Right lobe of liver (tissue), 6 donors: ENCODE results near the gene OR5K4. TPM values are rescaled to one million over a fixed set of nuclear protein-coding genes. Genes with fewer than 3 reads are reported as not detected.
"Not testable (repeated sequence)": the region's sequence is repeated elsewhere in the genome, so short reads cannot be mapped to it uniquely, and the experiment has no call there.

Experiments used
- ATAC-seq, 4 donors: fragments of 200-7000 bp; cut with Tn5 transposase; one replicate each; pipeline ENCODE4 v1.9.1; 2020; ENCODE audit warnings: mild to moderate bottlenecking in 4 of 4, moderate library complexity in 4 of 4
- DNase-seq, 3 donors: peaks; one replicate each; pipeline ENCODE4 v3.0.0-alpha.2; 2020
- H3K27ac ChIP-seq, 3 donors: fragments of 200-600 bp; one replicate each; pipeline ENCODE4 v1.8.0; 2022
- H3K27me3 ChIP-seq, 2 donors: fragments of 200-600 bp; one replicate each; pipeline ENCODE4 v1.8.0; 2022
- H3K36me3 ChIP-seq, 4 donors: fragments of 200-600 bp; sonication (generic) in 1 of 4; one replicate each; pipeline versions ENCODE4 v1.5.1 to v1.8.0; 2017 to 2022; ENCODE audit warnings: control low read depth in 1 of 4
- H3K4me1 ChIP-seq, 4 donors: fragments of 200-600 bp; sonication (generic) in 1 of 4; one replicate each; pipeline versions ENCODE4 v1.5.1 to v1.8.0; 2017 to 2022; ENCODE audit warnings: control low read depth in 1 of 4
- H3K4me3 ChIP-seq, 3 donors: fragments of 200-600 bp; one replicate each; pipeline ENCODE4 v1.8.0; 2022
- H3K9me3 ChIP-seq, 4 donors: fragments of 200-600 bp; sonication (generic) in 1 of 4; one replicate each; pipeline versions ENCODE4 v1.5.1 to v1.8.0; 2017 to 2022; ENCODE audit warnings: control low read depth in 1 of 4
- POLR2A ChIP-seq: fragments of 450-650 bp; IDR thresholded peaks from one replicate; pipeline ENCODE4 v1.6.1; 2017; ENCODE audit warnings: antibody characterized with exemption, mild to moderate bottlenecking
- WGBS: methylation state at CpG from one replicate; pipeline ENCODE4 v1.1.6; 2018; ENCODE audit warnings: low coverage, low lambda C conversion rate; ENCODE audit not compliant: insufficient coverage; ENCODE audit errors: missing lambda C conversion rate; 5-methylcytosine and 5-hydroxymethylcytosine counted together
- intact Hi-C, 2 donors: fragments of 100-400 bp; cut with DNase I; formaldehyde crosslinking; loops; one replicate each; pipeline versions ENCODE4 v1.11.2 to v1.14.1; 2022
- total RNA-seq, 6 experiments: library from RNA; depleted of rRNA in 2 of 6; stranded (reverse); fragments of >200 nt in 2 of 6; fragmentation: NEBNext Ultra II Directional in 3 of 6; extraction: Animal tissue kit (Norgen Biotek cat#: 25700) in 3 of 6; gene quantifications; one replicate each; pipeline versions ENCODE4 v1.1.0 to v1.2.4, GENCODE V29; 2016 to 2023
- TF ChIP-seq, protein P1 (sequence below), 4 donors: fragments of 200-600 bp in 3 of 4; fragments of 450-650 bp in 1 of 4; IDR thresholded peaks; one replicate each; pipeline versions ENCODE4 v1.5.1 to v1.8.0; 2016 to 2022; ENCODE audit warnings: antibody characterized with exemption in 4 of 4, mild to moderate bottlenecking in 2 of 4
- donor health status: DM: no; HTN: yes; CAD: no.
- donor health status: DM: no; HTN: no; CAD: no.
- donor health status: DM: no; HTN: no; CAD: no.
- donor health status: DM: no; HTN: yes; CAD: no.
- donor health status: DM: no; HTN: yes; CAD: no.

The OR5K4 gene
- total RNA-seq, 6 experiments from 2014 or later = not detected

DNA sequence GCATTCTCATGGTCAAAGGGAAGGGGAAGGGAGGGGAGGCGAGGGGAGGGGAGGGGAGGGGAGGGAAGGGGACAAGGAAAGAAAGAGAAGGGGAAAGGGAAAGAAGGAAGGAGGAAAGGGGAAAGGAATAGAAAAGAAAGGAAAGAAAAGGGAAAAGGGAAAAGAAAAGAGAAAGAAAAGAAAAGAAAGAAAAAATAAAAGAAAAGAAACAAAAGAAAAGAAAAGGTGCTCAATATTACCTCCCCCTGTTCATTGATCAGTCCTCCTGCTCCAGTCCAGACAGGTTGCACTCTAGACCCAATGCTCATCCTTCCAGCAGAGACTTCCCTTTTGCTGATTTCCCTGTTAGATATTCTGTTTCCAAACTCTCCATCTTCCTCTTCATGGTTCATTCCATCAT, 18.8 kb downstream of the OR5K4 start:
- Histone ChIP-seq H3K9me3 (no peaks in the 10 kb centered on the region), H3K4me3 (no peak overlapping the region), H3K27ac (no peak overlapping the region), H3K36me3 (no peaks in the 10 kb centered on the region), H3K27me3 (no peaks in the 10 kb centered on the region), H3K4me1 (no peaks in the 10 kb centered on the region)
- no peak for DNase-seq
- WGBS = 0% methylated on average over 1 of the region's 1 CpG
- TF ChIP-seq, protein P1, sequence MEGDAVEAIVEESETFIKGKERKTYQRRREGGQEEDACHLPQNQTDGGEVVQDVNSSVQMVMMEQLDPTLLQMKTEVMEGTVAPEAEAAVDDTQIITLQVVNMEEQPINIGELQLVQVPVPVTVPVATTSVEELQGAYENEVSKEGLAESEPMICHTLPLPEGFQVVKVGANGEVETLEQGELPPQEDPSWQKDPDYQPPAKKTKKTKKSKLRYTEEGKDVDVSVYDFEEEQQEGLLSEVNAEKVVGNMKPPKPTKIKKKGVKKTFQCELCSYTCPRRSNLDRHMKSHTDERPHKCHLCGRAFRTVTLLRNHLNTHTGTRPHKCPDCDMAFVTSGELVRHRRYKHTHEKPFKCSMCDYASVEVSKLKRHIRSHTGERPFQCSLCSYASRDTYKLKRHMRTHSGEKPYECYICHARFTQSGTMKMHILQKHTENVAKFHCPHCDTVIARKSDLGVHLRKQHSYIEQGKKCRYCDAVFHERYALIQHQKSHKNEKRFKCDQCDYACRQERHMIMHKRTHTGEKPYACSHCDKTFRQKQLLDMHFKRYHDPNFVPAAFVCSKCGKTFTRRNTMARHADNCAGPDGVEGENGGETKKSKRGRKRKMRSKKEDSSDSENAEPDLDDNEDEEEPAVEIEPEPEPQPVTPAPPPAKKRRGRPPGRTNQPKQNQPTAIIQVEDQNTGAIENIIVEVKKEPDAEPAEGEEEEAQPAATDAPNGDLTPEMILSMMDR (IDR thresholded peaks at IDR 0.05) = no peak
- no peak for TF ChIP-seq POLR2A
- ATAC-seq = no peak
- intact Hi-C loops = no loop called here

- 21% methylated on average over 1 of the region's 2 CpGs for WGBS
- ATAC-seq (no peak), DNase-seq (no peak)
- Histone ChIP-seq H3K27me3 (no peaks in the 10 kb centered on the region), H3K4me3 (no peak overlapping the region), H3K9me3 (no peaks in the 10 kb centered on the region), H3K36me3 (no peaks in the 10 kb centered on the region), H3K27ac (no peak overlapping the region), H3K4me1 (no peaks in the 10 kb centered on the region)
- intact Hi-C loops = no loop called here
- TF ChIP-seq, protein P1 (IDR thresholded peaks at IDR 0.05) = no peak
- no peak for TF ChIP-seq POLR2A
Measured at GRCh38 chr3:98376631-98377030, 23.0 kb downstream of the OR5K4 start.

DNA sequence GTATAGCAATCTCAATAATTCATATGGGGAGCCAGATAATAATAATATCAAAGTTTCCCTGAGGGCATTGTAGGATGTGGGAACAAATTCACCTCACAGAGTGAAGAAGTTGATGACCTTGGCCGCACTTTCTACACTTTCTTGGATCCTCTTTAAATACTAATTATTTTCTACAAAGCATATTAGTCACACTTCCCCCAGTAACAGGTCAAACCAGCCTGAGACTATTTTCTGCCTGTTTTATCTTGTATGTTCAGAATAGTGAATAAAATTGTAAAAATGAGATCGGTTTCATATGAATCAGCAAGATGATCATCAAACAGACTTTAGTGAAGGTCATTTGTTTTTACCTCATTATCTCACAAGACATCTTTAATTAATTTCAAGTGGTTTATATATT, 34.5 kb downstream of the OR5K4 start:
- no peaks in the 10 kb centered on the region for H3K9me3 ChIP-seq
- no peak for DNase-seq
- no peak for ATAC-seq
- no peak overlapping the region for H3K27ac ChIP-seq
- intact Hi-C loops = no loop called here
- H3K4me1 ChIP-seq = no peaks in the 10 kb centered on the region
- TF ChIP-seq, protein P1 (IDR thresholded peaks at IDR 0.05) = no peak
- no peak for TF ChIP-seq POLR2A
- WGBS = 56% methylated on average over 2 of the region's 2 CpGs
- no peaks in the 10 kb centered on the region for H3K27me3 ChIP-seq
- no peak overlapping the region for H3K4me3 ChIP-seq
- no peaks in the 10 kb centered on the region for H3K36me3 ChIP-seq

DNA sequence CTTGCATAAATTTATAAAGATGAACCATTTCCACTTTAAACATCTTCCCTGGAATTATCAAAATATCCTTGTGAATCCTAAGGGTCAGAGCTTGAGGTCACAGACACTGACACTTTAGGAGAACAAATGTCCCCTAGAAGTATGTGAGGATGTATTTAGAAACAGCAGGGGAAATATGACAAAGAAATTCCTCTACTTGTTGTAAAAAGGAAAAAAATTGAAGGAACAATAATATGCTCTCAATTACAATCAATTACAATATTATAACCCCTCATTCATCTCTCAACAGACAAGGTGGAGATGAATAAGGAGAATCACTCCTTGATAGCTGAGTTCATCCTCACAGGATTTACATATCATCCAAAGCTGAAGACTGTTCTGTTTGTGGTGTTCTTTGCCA, 36.7 kb downstream of the OR5K4 start, which contains the start of gene OR5K3:
TSS of gene OR5K3 (plus strand) at position 301 of the 400 bp plus-strand sequence. CDS start at position 301, 0 bp downstream.
- Histone ChIP-seq H3K4me3 (no peak within 1 kb of the TSS), H3K9me3 (no peaks in the 10 kb centered on the region), H3K36me3 (no peaks in the 10 kb centered on the region), H3K4me1 (no peaks in the 10 kb centered on the region), H3K27ac (no peak within 1 kb of the TSS), H3K27me3 (no peaks in the 10 kb centered on the region)
- no peak for DNase-seq
- TF ChIP-seq, protein P1 (IDR thresholded peaks at IDR 0.05) = no peak
- no peak for TF ChIP-seq POLR2A
- intact Hi-C loops = no loop called here
- ATAC-seq = no peak

DNA sequence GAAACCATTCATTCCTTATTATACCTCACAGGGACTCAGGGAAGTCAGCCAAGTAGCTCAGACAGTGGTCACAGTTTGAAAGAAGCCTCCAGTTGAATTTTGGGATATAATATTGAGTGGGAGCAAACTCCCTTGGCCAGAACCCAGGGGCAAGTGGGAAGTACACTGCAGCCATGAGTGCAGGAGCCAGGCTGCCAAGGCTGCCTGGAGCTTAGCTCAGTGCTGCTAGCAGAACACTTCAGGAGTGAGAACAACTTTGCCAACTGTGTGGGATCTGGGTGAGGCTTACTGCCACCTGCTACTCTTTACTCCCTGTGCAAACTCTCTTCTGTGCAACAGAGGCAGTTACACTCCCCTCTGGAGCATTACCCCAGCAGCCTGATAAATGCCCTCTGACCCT, 41.4 kb downstream of the OR5K4 start:
- H3K4me1 ChIP-seq = no peaks in the 10 kb centered on the region
- DNase-seq (no peak), ATAC-seq (no peak)
- H3K27ac ChIP-seq = no peak overlapping the region
- H3K4me3 ChIP-seq = no peak overlapping the region
- H3K36me3 ChIP-seq = no peaks in the 10 kb centered on the region
- no peak for TF ChIP-seq POLR2A
- TF ChIP-seq, protein P1 (IDR thresholded peaks at IDR 0.05) = no peak
- no peaks in the 10 kb centered on the region for H3K27me3 ChIP-seq
- intact Hi-C loops = no loop called here
- H3K9me3 ChIP-seq = no peaks in the 10 kb centered on the region

DNA sequence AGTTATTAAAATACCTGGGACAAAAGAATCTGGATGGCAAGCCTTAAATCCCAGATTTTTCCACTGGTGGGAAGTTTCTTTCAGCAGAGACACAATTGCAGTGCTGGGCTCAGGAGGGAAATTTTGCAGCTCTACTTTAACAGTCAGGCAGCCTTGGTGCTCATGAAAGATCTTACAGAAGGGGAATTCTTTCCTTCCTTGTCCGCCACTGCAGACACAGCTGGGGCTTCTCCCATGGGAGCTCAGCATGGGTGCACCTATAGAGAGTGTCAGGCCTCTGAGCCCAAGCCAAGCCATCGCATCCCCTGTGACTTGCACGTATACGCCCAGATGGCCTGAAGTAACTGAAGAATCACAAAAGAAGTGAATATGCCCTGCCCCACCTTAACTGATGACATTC, 42.8 kb downstream of the OR5K4 start:
- intact Hi-C loops = not testable (repeated sequence)

More for the DNA sequence above, 42.8 kb downstream of the OR5K4 start:
- not testable (repeated sequence) for H3K27ac ChIP-seq, H3K4me1 ChIP-seq, H3K4me3 ChIP-seq, H3K27me3 ChIP-seq, ATAC-seq, H3K9me3 ChIP-seq, H3K36me3 ChIP-seq, DNase-seq
- 60% methylated on average over 1 of the region's 4 CpGs for WGBS
